SK-N-SH (cell line): ENCODE measurements around the gene RAPGEF6. TPM values are rescaled to one million over a fixed set of nuclear protein-coding genes. Genes with fewer than 3 reads are reported as not detected.
A peak's percentile ranks its signal among the peaks of the same experiment; 100 is the strongest.

Experiments used
- CTCF ChIA-PET: fragments of 300-600, 350-600 bp; formaldehyde crosslinking; extraction: SDS; loops from one replicate; lab custom pipeline; 2021; lab: Yijun Ruan, JAX
- POLR2A ChIA-PET: fragments of 350-600 bp; sonication (Branson Sonifier 250); formaldehyde crosslinking; extraction: SDS; loops from one replicate; lab custom pipeline; 2020; ENCODE audit warnings: antibody characterized with exemption, inconsistent platforms; lab: Yijun Ruan, JAX
- DNase-seq: peaks from one replicate; pipeline ENCODE4 v3.0.0; 2012
- H2AFZ ChIP-seq: fragments of 200-600 bp; sonication (generic); 2 replicates; pipeline ENCODE4 v1.8.1; 2016; ENCODE audit warnings: antibody characterized with exemption, mild to moderate bottlenecking, low read depth
- H3F3A ChIP-seq: fragments of 200-600 bp; sonication (generic); replicated peaks from 2 replicates; pipeline ENCODE3; 2016; ENCODE audit warnings: antibody characterized with exemption, mild to moderate bottlenecking; ENCODE audit not compliant: insufficient read depth
- H3K27ac ChIP-seq, 2 experiments: fragments of 200-500 bp in 1 of 2; fragments of 200-600 bp in 1 of 2; sonication (Bioruptor generic) in 1 of 2; sonication (generic), shearing (Covaris generic) in 1 of 2; 2 replicates each; pipeline versions ENCODE4 v1.5.1 to v1.6.1; 2014 to 2016; ENCODE audit warnings: low read depth in 2 of 2, inconsistent platforms in 1 of 2, low read length in 1 of 2, mild to moderate bottlenecking in 1 of 2, mixed read lengths in 1 of 2
- H3K27me3 ChIP-seq: fragments of 200-600 bp; sonication (generic), shearing (Covaris generic); 2 replicates; pipeline ENCODE4 v1.6.1; 2016; ENCODE audit warnings: mixed run types; ENCODE audit not compliant: insufficient read depth
- H3K36me3 ChIP-seq, 2 experiments: fragments of 200-500 bp in 1 of 2; fragments of 200-600 bp in 1 of 2; sonication (Bioruptor generic) in 1 of 2; sonication (generic) in 1 of 2; replicated peaks in 1 of 2; 2 replicates each; pipeline versions ENCODE3 to v1.5.1; 2014 to 2016; ENCODE audit warnings: low read length in 1 of 2, mild to moderate bottlenecking in 1 of 2; ENCODE audit not compliant: insufficient read depth in 2 of 2, control insufficient read depth in 1 of 2
- H3K4me1 ChIP-seq, 2 experiments: fragments of 200-500 bp in 1 of 2; fragments of 200-600 bp in 1 of 2; sonication (Bioruptor generic) in 1 of 2; sonication (generic), shearing (Covaris generic) in 1 of 2; 2 replicates each; pipeline versions ENCODE4 v1.5.1 to v1.6.1; 2014 to 2016; ENCODE audit warnings: low read depth in 1 of 2, low read length in 1 of 2, mixed run types in 1 of 2; ENCODE audit not compliant: insufficient read depth in 2 of 2, control insufficient read depth in 1 of 2
- H3K4me2 ChIP-seq: fragments of 200-600 bp; sonication (generic), shearing (Covaris generic); 2 replicates; pipeline ENCODE4 v1.6.1; 2017; ENCODE audit warnings: mixed run types
- H3K4me3 ChIP-seq, 2 experiments: fragments of 200-500 bp in 1 of 2; fragments of 200-600 bp in 1 of 2; sonication (Bioruptor generic) in 1 of 2; sonication (generic), shearing (Covaris generic) in 1 of 2; 2 replicates each; pipeline versions ENCODE4 v1.5.1 to v1.8.1; 2014 to 2016; ENCODE audit warnings: low read depth in 2 of 2, inconsistent platforms in 1 of 2, low read length in 1 of 2, mild to moderate bottlenecking in 1 of 2, mixed read lengths in 1 of 2, moderate library complexity in 1 of 2
- H3K79me2 ChIP-seq: fragments of 200-600 bp; sonication (generic); 2 replicates; pipeline ENCODE4 v1.8.1; 2017; ENCODE audit warnings: mild to moderate bottlenecking; ENCODE audit not compliant: insufficient read depth
- H3K9ac ChIP-seq: fragments of 200-600 bp; sonication (generic); 2 replicates; pipeline ENCODE4 v1.6.1; 2017; ENCODE audit warnings: mixed run types
- H3K9me2 ChIP-seq: fragments of 200-600 bp; sonication (generic); 2 replicates; pipeline ENCODE4 v1.6.1; 2017; ENCODE audit warnings: mixed run types
- H3K9me3 ChIP-seq: fragments of 200-600 bp; sonication (generic); 2 replicates; pipeline ENCODE4 v1.6.1; 2017; ENCODE audit warnings: mixed run types, mild to moderate bottlenecking, moderate library complexity
- H4K20me1 ChIP-seq: fragments of 200-600 bp; sonication (generic); 2 replicates; pipeline ENCODE4 v1.6.1; 2017; ENCODE audit warnings: mild to moderate bottlenecking, mixed run types; ENCODE audit not compliant: insufficient read depth
- CTCF ChIP-seq: fragments of 200-600 bp; sonication (generic); IDR thresholded peaks from 2 replicates; pipeline ENCODE4 v1.6.1; 2017; ENCODE audit warnings: antibody characterized with exemption, mild to moderate bottlenecking, moderate library complexity
- FOXJ3 ChIP-seq: sonication (generic); formaldehyde crosslinking; IDR thresholded peaks from 2 replicates; pipeline ENCODE4 v1.5.1; 2020; ENCODE audit warnings: mild to moderate bottlenecking, missing genetic modification reagents
- IRF3 ChIP-seq: fragments of 150-350 bp; IDR thresholded peaks from 2 replicates; pipeline ENCODE4 v1.6.1; 2016; ENCODE audit warnings: mild to moderate bottlenecking, low read depth, low read length
- JUND ChIP-seq: IDR thresholded peaks from 2 replicates; pipeline ENCODE4 v1.4.0; 2012
- MAX ChIP-seq: IDR thresholded peaks from 2 replicates; pipeline ENCODE4 v1.4.0; 2012; ENCODE audit warnings: low read depth
- MEF2A ChIP-seq: IDR thresholded peaks from 2 replicates; pipeline ENCODE4 v1.4.0; 2012; ENCODE audit warnings: low read depth, borderline replicate concordance
- NFIC ChIP-seq: IDR thresholded peaks from 2 replicates; pipeline ENCODE4 v1.4.0; 2012; ENCODE audit warnings: borderline replicate concordance
- RAD21 ChIP-seq: IDR thresholded peaks from 2 replicates; pipeline ENCODE4 v1.6.1; 2012; ENCODE audit warnings: mild to moderate bottlenecking, low read length
- RCOR1 ChIP-seq: fragments of 150-350 bp; IDR thresholded peaks from 2 replicates; pipeline ENCODE4 v1.6.1; 2017; ENCODE audit warnings: antibody characterized with exemption, low read length
- WGBS: methylation state at CpG from one replicate; pipeline ENCODE4 v1.1.6; 2017; ENCODE audit warnings: low lambda C conversion rate; 5-methylcytosine and 5-hydroxymethylcytosine counted together
- polyA plus RNA-seq, 3 experiments: library from polyadenylated mRNA; depleted of rRNA; stranded (reverse); fragments of >200 nt; gene quantifications; 2 replicates each; pipeline ENCODE4 v1.2.3, GENCODE V29; 2012

Gene RAPGEF6
- polyA plus RNA-seq, 1 of the 3 experiments (the other 2 are of a cell fraction): 2.9 TPM

GRCh38 chr5:131635684-131636572 is 899 bp upstream of the RAPGEF6 start:
- Histone ChIP-seq H3K36me3 (no peaks in the 10 kb centered on the region), H3F3A (peaks cover 21% of the 10 kb centered on the region), H3K4me1 (peaks cover 3 to 8% of the 10 kb centered on the region in 2 experiments; a peak in 3 of 4 replicates), H3K4me3 (peak overlapping the region; percentile 84 to 98), H3K27me3 (no peaks in the 10 kb centered on the region), H3K79me2 (peaks cover 40% of the 10 kb centered on the region), H3K4me2 (peak overlapping the region; percentile 75), H4K20me1 (no peaks in the 10 kb centered on the region), H3K9ac (peak overlapping the region; percentile 92), H3K9me2 (no peaks in the 10 kb centered on the region)
- 8% methylated on average over 18 of the region's 24 CpGs for WGBS
- ChIA-PET CTCF (interaction anchor here (0.9 to 1.4 kb wide), 4 partner anchors 11 to 377 kb away, joined by 3 to 5 read pairs (median 4); no protein-coding TSS in a partner anchor), POLR2A (interaction anchor here (0.7 to 1.5 kb wide), 3 partner anchors 9 to 161 kb away, joined by 3 to 14 read pairs (median 3); partner anchors contain the start of gene FNIP1)
- TF ChIP-seq RCOR1 (0 out of 2 replicates have a peak, but pooled peaks have one; percentile 2), JUND (no peak)
- TF ChIP-seq, all 33 proteins: peak for 1
- peak; percentile 20 for DNase-seq
- H2AFZ ChIP-seq: peak overlapping the region; percentile 85
- no peaks in the 10 kb centered on the region for H3K9me3 ChIP-seq
- H3K27ac ChIP-seq: peak overlapping the region; percentile 99

GRCh38 chr5:131634666-131634995 is 398 bp downstream of the RAPGEF6 start:
- peaks cover 3 to 13% of the 10 kb centered on the region in 2 experiments; a peak in 3 of 4 replicates for H3K4me1 ChIP-seq
- H3K9ac ChIP-seq: peak overlapping the region; percentile 83
- H3K9me2 ChIP-seq: no peaks in the 10 kb centered on the region
- peak overlapping the region; percentile 88 for H2AFZ ChIP-seq
- H3K4me2 ChIP-seq: peak overlapping the region; percentile 81
- peak; percentile 67 for DNase-seq
- H3K36me3 ChIP-seq: no peaks in the 10 kb centered on the region
- peak overlapping the region; percentile 83 to 99 for H3K27ac ChIP-seq
- peaks cover 18% of the 10 kb centered on the region for H3F3A ChIP-seq
- ChIA-PET CTCF (interaction anchor here (2.6 to 3.1 kb wide), 2 partner anchors 45 to 373 kb away, joined by 7 to 17 read pairs; no protein-coding TSS in a partner anchor), POLR2A (no interaction called here)
- H3K27me3 ChIP-seq: no peaks in the 10 kb centered on the region
- peaks cover under 1% of the 10 kb centered on the region; the same call in 1 of the 2 replicates for H4K20me1 ChIP-seq
- no peaks in the 10 kb centered on the region for H3K9me3 ChIP-seq
- peak overlapping the region; percentile 84 to 98 for H3K4me3 ChIP-seq
- TF ChIP-seq CTCF (peak; percentile 40), RAD21 (no peak)
- WGBS: 1% methylated on average over 19 of the region's 21 CpGs
- peaks cover 53% of the 10 kb centered on the region for H3K79me2 ChIP-seq

GRCh38 chr5:131634238-131634637 is 791 bp downstream of the RAPGEF6 start:
- TF ChIP-seq MAX (no peak), RAD21 (no peak), MEF2A (no peak), FOXJ3 (no peak), IRF3 (no peak), NFIC (no peak)
- CTCF ChIA-PET: interaction anchor here (2.6 to 3.1 kb wide), 2 partner anchors 45 to 374 kb away, joined by 7 to 17 read pairs; no protein-coding TSS in a partner anchor
- WGBS: 4% methylated on average over 4 of the region's 4 CpGs

More at GRCh38 chr5:131634238-131634637, 791 bp downstream of the RAPGEF6 start:
- H2AFZ ChIP-seq: peak overlapping the region; percentile 88
- H3K9me2 ChIP-seq: no peaks in the 10 kb centered on the region
- H3K36me3 ChIP-seq: no peaks in the 10 kb centered on the region
- peaks cover 5% of the 10 kb centered on the region; the same call in 1 of the 2 replicates for H4K20me1 ChIP-seq
- H3K4me2 ChIP-seq: peak overlapping the region; percentile 81
- H3K27ac ChIP-seq: peak overlapping the region; percentile 83 to 99
- no peak for DNase-seq
- POLR2A ChIA-PET: no interaction called here
- peak overlapping the region; percentile 84 to 98 for H3K4me3 ChIP-seq
- no peaks in the 10 kb centered on the region for H3K27me3 ChIP-seq
- H3K79me2 ChIP-seq: peaks cover 57% of the 10 kb centered on the region
- H3K4me1 ChIP-seq: peaks cover 3 to 13% of the 10 kb centered on the region in 2 experiments; a peak in 3 of 4 replicates
- H3K9ac ChIP-seq: peak overlapping the region; percentile 83
- H3F3A ChIP-seq: peaks cover 18% of the 10 kb centered on the region
- no peaks in the 10 kb centered on the region for H3K9me3 ChIP-seq
